ENCODE measurements around the gene EZR. TPM values are rescaled to one million over a fixed set of nuclear protein-coding genes. Genes with fewer than 3 reads are reported as not detected.

Gene EZR
- total RNA-seq, 4 donors from 2014 or later: 88.0 to 190 (median 177) TPM

- 52 to 54% methylated on average over 4 of the region's 7 CpGs for WGBS, 2 donors (ENCODE audit: low coverage in 1 of 2)
- Histone ChIP-seq H3K36me3 (peaks cover 3 to 32% of the 10 kb centered on the region in 2 donors), H3K27ac (no peak overlapping the region)
Measured at GRCh38 chr6:158791274-158791855, 27.8 kb downstream of the EZR start.

GRCh38 chr6:158789115-158789917, 29.9 kb downstream of the EZR start:
- Histone ChIP-seq H3K36me3 (peaks cover 9 to 53% of the 10 kb centered on the region in 2 donors), H3K27ac (no peak overlapping the region), H3K4me1 (peaks cover 0 to 39% (median 0%) of the 10 kb centered on the region in 3 donors), H3K27me3 (no peaks in the 10 kb centered on the region), H3K9me3 (no peaks in the 10 kb centered on the region), H3K4me3 (no peak overlapping the region)
- no peak for ATAC-seq
- WGBS, 2 donors (ENCODE audit: low coverage in 1 of 2): 67 to 83% methylated on average over 3 to 11 of the region's 11 CpGs
- no peak for TF ChIP-seq CTCF (IDR thresholded peaks at IDR 0.05)
- no peak for TF ChIP-seq EP300 (IDR thresholded peaks at IDR 0.05)
- TF ChIP-seq POLR2AphosphoS5 (IDR thresholded peaks at IDR 0.05): no peak
- no peak for TF ChIP-seq POLR2A (IDR thresholded peaks at IDR 0.05)

More at GRCh38 chr6:158791274-158791855, 27.8 kb downstream of the EZR start:
- no peaks in the 10 kb centered on the region for H3K27me3 ChIP-seq
- ATAC-seq: no peak
- no peaks in the 10 kb centered on the region for H3K9me3 ChIP-seq
- H3K4me1 ChIP-seq: peaks cover 0 to 49% (median 2%) of the 10 kb centered on the region in 3 donors
- TF ChIP-seq POLR2AphosphoS5 (IDR thresholded peaks at IDR 0.05) (no peak), CTCF (IDR thresholded peaks at IDR 0.05) (no peak), POLR2A (IDR thresholded peaks at IDR 0.05) (no peak), EP300 (IDR thresholded peaks at IDR 0.05) (no peak)
- no peak overlapping the region for H3K4me3 ChIP-seq

GRCh38 chr6:158787395-158787794, 31.8 kb downstream of the EZR start:
- no peak for TF ChIP-seq POLR2A (IDR thresholded peaks at IDR 0.05)
- no peak for TF ChIP-seq EP300 (IDR thresholded peaks at IDR 0.05)
- TF ChIP-seq POLR2AphosphoS5 (IDR thresholded peaks at IDR 0.05): no peak
- no peak for TF ChIP-seq CTCF (IDR thresholded peaks at IDR 0.05)
- peaks cover 11 to 72% of the 10 kb centered on the region in 2 donors for H3K36me3 ChIP-seq

GRCh38 chr6:158786645-158787304, 32.4 kb downstream of the EZR start:
- no peaks in the 10 kb centered on the region for H3K27me3 ChIP-seq
- peaks cover 0 to 23% (median 0%) of the 10 kb centered on the region in 3 donors for H3K4me1 ChIP-seq
- no peak for ATAC-seq
- H3K9me3 ChIP-seq: no peaks in the 10 kb centered on the region
- peaks cover 11 to 78% of the 10 kb centered on the region in 2 donors for H3K36me3 ChIP-seq
- 83 to 91% methylated on average over 6 of the region's 6 CpGs for WGBS, 2 donors (ENCODE audit: low coverage in 1 of 2)
- no peak for TF ChIP-seq CTCF (IDR thresholded peaks at IDR 0.05)
- no peak for TF ChIP-seq POLR2A (IDR thresholded peaks at IDR 0.05)
- TF ChIP-seq POLR2AphosphoS5 (IDR thresholded peaks at IDR 0.05): no peak
- no peak for TF ChIP-seq EP300 (IDR thresholded peaks at IDR 0.05)
- no peak overlapping the region for H3K27ac ChIP-seq
- H3K4me3 ChIP-seq: no peak overlapping the region

More at GRCh38 chr6:158787395-158787794, 31.8 kb downstream of the EZR start:
- 72 to 87% methylated on average over 2 to 5 of the region's 6 CpGs for WGBS, 2 donors (ENCODE audit: low coverage in 1 of 2)
- Histone ChIP-seq H3K27ac (no peak overlapping the region), H3K4me3 (no peak overlapping the region), H3K4me1 (peaks cover 0 to 23% (median 0%) of the 10 kb centered on the region in 3 donors), H3K27me3 (no peaks in the 10 kb centered on the region), H3K9me3 (no peaks in the 10 kb centered on the region)
- ATAC-seq: no peak
